Omental fat pad (tissue), 4 donors: Measurements from ENCODE around the gene FAM222A. TPM values are rescaled to one million over a fixed set of nuclear protein-coding genes. Genes with fewer than 3 reads are reported as not detected.
A peak's percentile ranks its signal among the peaks of the same experiment; 100 is the strongest.

Experiments
- ATAC-seq: fragments of 150-250 bp; one replicate; pipeline ENCODE4 v1.9.1; 2016; ENCODE audit warnings: mild to moderate bottlenecking, moderate library complexity; ENCODE audit not compliant: low FRiP score
- DNase-seq: peaks from one replicate; pipeline ENCODE4 v3.0.0-alpha.2; 2019; ENCODE audit warnings: low spot score
- total RNA-seq, 4 donors: library from RNA; depleted of rRNA; stranded (reverse); fragments of >200 nt; gene quantifications; one replicate each; pipeline ENCODE4 v1.1.0, GENCODE V29; 2016
- TF ChIP-seq, protein P1 (sequence below), 3 donors: fragments of 450-650 bp; IDR thresholded peaks; one replicate each; pipeline ENCODE4 v1.5.1; 2016 to 2017; ENCODE audit warnings: antibody characterized with exemption in 3 of 3, mild to moderate bottlenecking in 3 of 3, moderate library complexity in 2 of 3

Gene FAM222A
- total RNA-seq, 4 donors from 2014 or later, result 0.94 to 2.6 (median 2.3) TPM; not detected in 1

DNA sequence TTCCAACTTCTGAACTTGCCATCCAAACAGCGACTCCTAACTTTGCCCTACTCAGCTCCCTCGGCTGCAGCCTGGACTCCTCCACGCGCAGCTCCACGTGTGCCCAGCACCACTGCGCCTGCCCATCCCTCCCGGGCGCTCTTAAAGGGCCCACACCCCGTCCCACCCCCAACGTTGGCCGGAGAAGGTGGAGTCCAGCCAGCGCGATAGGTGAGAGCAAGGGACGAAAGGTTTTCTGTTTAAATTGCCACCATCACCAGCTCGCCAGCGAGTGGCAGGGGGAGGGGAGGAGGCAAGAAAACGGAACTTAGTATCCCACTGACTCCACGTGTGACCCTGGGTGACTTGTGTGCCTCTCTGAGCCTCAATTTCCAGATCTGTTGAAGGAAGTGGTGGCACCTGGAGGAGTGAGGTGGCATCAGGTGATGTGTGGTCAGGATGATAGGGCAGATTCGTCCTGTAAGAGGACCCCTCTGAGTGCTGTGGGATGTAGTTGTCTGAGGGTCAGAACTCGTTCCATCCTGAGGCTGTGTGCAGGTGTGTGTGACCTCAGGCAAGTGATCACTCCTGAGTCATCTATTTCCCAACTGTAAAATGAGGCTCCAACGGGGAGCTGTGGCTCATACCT lies 59.9 kb downstream of the FAM222A start:
- no peak for DNase-seq
- no peak for ATAC-seq
- TF ChIP-seq, protein P1, sequence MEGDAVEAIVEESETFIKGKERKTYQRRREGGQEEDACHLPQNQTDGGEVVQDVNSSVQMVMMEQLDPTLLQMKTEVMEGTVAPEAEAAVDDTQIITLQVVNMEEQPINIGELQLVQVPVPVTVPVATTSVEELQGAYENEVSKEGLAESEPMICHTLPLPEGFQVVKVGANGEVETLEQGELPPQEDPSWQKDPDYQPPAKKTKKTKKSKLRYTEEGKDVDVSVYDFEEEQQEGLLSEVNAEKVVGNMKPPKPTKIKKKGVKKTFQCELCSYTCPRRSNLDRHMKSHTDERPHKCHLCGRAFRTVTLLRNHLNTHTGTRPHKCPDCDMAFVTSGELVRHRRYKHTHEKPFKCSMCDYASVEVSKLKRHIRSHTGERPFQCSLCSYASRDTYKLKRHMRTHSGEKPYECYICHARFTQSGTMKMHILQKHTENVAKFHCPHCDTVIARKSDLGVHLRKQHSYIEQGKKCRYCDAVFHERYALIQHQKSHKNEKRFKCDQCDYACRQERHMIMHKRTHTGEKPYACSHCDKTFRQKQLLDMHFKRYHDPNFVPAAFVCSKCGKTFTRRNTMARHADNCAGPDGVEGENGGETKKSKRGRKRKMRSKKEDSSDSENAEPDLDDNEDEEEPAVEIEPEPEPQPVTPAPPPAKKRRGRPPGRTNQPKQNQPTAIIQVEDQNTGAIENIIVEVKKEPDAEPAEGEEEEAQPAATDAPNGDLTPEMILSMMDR (IDR thresholded peaks at IDR 0.05), result no peak

DNA sequence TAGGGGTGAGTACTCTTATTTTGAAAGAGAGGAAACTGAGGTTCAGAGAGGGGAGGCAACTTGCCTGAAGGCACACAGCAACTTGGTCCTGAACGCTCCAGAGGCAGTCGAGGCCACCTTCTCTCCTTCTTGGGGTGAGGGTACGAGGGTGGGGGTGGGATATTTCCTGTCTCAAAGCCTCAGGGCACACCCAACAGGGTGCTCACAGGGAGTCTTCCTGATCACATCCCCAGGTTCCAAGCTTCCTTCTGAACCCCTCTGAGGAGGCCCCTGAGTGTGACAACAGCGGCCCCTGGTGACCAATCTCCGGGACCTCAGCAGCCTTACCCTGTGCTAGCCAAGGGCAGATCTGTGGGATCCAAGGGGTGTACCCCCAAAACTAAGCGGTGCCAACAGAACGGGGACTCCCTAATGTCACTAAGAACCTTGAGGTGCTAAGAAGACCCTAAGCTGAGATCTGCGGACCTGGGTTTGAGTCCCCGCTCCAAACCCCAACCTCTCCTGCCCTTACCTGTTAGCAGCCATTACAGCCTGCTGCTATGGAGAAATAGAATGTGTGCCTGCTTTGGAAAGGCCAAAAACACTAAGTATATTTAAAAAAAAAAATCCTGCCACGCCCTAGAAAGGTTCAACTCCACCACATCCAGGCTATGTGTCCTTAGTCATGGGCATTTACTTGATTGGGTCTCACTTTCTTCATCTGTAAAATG lies 61.7 kb downstream of the FAM222A start:
- TF ChIP-seq, protein P1 (IDR thresholded peaks at IDR 0.05), result peak in 2 of 3 donors; percentile 37 to 56
- peak; percentile 72 for DNase-seq
- no peak for ATAC-seq

DNA sequence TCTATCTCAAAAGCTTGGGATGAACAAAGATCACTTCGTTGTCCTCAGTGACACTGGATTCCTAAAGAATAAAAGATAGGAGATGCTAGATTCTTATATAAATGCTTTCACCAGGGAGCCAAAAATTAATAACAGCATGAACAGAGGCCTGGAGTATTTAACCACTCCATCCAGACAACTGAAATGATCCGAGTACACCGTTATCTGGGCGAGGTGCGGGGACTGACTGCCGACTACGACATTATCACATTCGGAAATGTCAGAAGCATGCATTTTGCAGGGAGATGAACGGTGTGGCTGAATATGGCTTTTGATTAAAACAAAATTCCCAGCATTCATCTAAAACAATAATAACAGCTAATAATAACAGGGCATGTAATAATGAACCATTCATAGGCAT lies 63.0 kb downstream of the FAM222A start:
- TF ChIP-seq, protein P1 (IDR thresholded peaks at IDR 0.05), result no peak
- DNase-seq (no peak), ATAC-seq (no peak)

DNA sequence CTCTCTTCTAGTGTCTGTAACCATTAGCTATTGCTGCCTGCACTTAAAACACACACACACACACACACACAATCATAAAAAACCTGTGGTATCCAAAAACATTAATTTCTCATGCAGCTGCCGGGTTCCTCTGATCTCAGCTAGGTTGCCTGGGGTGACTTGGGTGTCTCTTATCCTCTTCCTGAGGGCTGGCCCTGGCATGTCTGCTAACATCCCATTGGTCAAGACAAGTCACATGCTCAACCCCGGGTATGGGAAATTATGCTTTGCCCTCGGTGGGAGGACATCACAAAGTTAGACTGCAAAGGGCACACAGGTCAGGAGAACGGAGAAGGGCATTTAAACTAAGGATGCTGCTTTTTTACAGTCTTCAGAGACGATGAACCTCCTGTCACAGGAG lies 63.9 kb downstream of the FAM222A start:
- TF ChIP-seq, protein P1 (IDR thresholded peaks at IDR 0.05), result no peak
- no peak for DNase-seq
- ATAC-seq, result no peak

DNA sequence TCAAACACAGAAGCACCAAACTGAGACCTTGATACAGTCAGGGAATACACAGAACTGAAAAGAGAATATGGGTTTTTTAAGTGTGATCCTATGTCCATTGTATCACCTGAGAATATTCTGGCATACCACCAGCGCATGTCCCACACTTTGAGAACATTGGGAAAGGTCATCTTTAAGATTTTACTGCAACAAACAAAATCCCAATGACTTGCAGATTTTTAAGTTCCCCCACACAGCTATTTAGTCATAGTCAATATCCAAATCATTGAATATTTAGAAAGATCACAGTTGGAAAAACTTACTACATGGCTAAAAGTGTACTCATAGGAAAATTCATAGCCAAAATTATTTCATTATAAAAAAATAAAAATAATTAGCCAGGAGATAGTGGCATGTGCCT lies 65.1 kb downstream of the FAM222A start:
- TF ChIP-seq, protein P1 (IDR thresholded peaks at IDR 0.05), result no peak
- no peak for DNase-seq
- no peak for ATAC-seq

DNA sequence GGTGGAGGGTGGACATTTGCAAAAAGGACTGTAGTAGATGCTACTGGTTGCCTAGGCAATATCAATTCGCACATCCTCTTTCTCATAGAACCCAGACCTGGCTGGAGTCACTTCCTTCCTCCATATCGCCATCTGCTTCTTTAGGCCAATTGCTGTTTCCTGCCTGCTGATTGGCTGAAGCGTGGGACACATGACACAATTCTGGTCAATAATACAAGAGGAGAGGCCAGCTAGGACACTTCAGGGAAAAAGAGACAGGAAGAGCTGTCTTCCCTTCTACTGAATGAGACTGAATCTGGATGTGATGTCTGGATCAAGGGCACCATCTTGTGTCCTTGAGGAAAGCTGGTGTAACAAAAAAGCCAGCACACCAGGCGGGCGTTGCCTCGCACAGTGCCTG lies 65.8 kb downstream of the FAM222A start:
- TF ChIP-seq, protein P1 (IDR thresholded peaks at IDR 0.05), result no peak
- no peak for ATAC-seq
- no peak for DNase-seq
